GM19023 (cell line): Measurements from ENCODE around the gene NEURL4.
A peak's percentile ranks its signal among the peaks of the same experiment; 100 is the strongest.
"Not testable (repeated sequence)": the region's sequence is repeated elsewhere in the genome, so short reads cannot be mapped to it uniquely, and the experiment has no call there.

Source experiments
- ATAC-seq: cut with Tn5 transposase; IDR thresholded peaks from one replicate; pipeline ENCODE4 v1.9.1; 2021; ENCODE audit warnings: mild to moderate bottlenecking, moderate library complexity; ENCODE audit not compliant: unreplicated experiment

The NEURL4 gene

GRCh38 chr17:7347630-7348477 lies 18.7 kb upstream of the NEURL4 start:
- no peak for ATAC-seq

DNA sequence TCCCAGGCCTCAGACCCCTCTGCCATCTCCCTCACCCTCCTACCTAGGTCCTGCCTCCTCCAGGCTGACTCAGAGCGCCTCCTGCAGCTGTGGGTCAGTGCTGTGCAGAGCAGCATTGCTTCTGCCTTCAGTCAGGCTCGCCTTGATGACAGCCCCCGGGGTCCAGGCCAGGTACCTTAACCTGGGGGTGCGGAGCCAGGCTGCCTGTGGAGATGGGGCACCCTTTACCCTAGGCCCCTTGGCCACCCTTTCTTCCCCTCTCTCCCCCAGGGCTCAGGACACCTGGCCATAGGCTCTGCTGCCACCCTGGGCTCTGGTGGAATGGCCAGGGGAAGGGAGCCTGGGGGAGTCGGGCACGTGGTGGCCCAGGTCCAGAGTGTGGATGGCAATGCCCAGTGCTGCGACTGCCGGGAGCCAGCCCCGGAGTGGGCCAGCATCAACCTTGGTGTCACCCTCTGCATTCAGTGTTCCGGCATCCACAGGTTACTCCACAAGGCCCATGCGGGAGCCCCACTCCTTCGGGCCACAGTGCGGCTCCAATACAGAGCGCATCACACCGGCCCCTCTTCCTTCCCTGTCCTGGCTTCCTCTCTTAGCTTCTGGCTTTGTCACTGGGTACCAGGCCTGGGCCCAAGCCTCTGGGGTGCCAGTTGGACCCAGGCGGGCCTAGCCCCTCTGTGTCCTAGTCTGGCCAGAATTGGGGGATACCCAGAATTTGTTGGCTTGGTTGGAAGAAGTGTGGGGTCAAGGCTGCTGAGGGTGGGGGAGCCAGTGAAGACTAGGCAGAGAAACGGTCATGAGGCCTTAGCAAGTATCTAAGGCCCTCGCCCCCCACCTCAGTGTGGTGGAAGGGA lies 17.9 kb upstream of the NEURL4 start:
- no peak for ATAC-seq

GRCh38 chr17:7343250-7343649 lies 14.1 kb upstream of the NEURL4 start:
- ATAC-seq, result no peak

DNA sequence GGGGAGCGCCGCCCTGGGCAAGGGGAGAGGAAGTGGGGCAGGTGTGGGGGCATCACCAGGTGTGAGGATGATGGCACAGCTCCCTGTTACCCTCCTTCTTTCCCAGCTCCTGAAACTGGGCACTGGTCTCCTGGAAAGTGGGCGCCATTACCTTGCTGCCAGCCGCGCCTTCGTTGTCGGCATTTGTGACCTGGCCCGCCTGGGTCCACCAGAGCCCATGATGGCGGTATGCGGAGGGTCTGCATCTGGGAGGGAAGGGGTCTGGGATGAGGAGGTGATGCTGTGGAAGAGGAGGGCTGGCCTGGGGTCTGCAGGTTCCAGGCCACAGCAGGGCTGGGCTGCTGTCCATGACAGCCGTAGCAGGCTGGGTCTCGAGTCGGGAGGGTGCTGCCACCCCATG lies 12.7 kb upstream of the NEURL4 start:
- ATAC-seq, result no peak

- no peak for ATAC-seq
Measured at GRCh38 chr17:7340179-7340578, 11.0 kb upstream of the NEURL4 start.

GRCh38 chr17:7337600-7337999 lies 8.5 kb upstream of the NEURL4 start:
- not testable (repeated sequence) for ATAC-seq

DNA sequence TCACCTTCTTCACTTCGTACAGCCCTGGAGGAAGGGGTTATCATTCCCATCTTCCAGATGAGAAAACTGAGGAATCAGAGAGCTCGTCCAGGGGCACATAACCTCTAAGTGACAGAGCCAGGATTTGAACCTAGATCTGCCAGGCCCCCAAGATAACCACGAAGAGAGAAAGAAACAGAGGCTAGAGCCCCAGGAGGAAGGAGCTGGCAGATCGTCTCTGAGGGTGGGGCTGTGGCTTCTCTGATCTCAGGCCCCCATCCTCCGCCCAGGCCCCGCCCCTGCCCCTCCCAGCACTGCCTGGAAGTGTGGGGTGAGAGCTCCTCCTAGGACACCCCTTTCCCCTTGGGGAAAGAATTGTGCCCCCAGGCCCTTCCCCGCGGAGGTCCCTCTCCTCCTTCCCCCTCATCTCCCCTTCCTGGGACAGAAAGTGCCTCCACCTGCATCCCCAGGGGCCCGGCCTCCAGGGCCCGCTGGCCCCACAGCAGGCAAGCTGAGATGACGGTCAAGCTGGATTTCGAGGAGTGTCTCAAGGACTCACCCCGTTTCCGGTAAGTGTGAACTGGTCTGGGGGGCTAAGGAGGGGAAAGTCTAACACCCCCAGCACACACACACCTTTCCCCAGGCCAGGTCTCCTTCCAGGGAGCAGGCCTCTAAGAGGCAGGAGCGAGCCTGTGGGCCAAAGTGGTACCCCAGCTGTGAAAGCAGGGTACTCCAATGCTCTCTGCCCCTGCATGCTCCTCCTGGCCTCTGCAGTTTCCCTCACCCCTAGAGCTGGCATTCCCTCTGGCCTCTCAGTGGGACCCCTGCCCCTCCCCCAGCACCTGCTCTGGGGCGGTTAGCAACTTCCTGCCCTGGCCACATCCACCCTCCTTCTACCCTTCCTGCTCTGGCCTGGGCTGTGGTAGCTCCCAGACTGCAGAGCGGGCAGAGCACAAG lies 7.4 kb upstream of the NEURL4 start, which contains the start of gene ACAP1:
Gene ACAP1 (plus strand): TSS at position 290 of the 936 bp plus-strand sequence. CDS start 206 bp downstream, at position 496.
- ATAC-seq, result peak; percentile 72

DNA sequence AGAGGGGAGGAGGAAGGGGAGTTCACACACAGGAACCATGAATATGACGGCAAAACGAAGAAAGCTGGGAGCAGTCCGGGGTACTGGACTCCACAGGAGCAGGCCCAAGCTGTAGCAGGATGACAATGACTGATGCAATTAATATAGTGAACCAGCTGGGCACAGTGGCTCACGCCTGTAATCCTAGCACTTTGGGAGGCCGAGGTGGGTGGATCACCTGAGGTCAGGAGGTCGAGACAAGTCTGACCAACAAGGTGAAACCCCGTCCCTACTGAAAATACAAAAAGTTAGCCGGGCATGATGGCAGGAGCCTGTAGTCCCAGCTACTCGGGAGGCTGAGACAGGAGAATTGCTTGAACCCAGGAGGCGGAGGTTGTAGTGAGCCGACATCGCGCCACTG lies 6.6 kb upstream of the NEURL4 start:
- ATAC-seq, result not testable (repeated sequence)

- no peak for ATAC-seq
Measured at GRCh38 chr17:7334938-7335538, 5.9 kb upstream of the NEURL4 start.

GRCh38 chr17:7332600-7333069 lies 3.5 kb upstream of the NEURL4 start:
- ATAC-seq, result not testable (repeated sequence)

GRCh38 chr17:7332111-7332510 lies 3.0 kb upstream of the NEURL4 start:
- ATAC-seq, result no peak

GRCh38 chr17:7330638-7331015 lies 1.5 kb upstream of the NEURL4 start:
- ATAC-seq, result no peak

GRCh38 chr17:7329997-7330637 lies 982 bp upstream of the NEURL4 start:
- peak; percentile 52 for ATAC-seq

GRCh38 chr17:7329374-7329996 lies 350 bp upstream of the NEURL4 start:
- ATAC-seq, result peak; percentile 51

DNA sequence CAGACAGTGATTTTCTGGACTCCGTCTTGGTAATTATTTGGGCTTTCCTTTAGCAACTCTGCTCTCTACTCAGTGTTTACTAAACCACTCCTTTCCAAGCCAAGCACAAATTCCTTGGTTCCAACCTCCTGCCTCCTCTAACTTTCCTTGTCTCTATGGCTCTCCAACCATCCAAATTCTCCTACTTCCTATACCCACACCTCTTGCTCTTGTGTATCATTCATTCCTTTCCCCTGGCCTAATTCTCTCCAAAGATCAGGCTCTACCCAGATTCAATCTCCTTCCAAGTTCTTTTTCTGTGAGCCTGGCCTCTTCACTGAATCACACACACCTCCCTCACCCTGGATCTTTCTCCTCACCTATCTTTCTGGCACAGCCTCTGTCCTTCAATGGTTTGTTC lies 1.1 kb downstream of the NEURL4 start:
- ATAC-seq, result no peak

DNA sequence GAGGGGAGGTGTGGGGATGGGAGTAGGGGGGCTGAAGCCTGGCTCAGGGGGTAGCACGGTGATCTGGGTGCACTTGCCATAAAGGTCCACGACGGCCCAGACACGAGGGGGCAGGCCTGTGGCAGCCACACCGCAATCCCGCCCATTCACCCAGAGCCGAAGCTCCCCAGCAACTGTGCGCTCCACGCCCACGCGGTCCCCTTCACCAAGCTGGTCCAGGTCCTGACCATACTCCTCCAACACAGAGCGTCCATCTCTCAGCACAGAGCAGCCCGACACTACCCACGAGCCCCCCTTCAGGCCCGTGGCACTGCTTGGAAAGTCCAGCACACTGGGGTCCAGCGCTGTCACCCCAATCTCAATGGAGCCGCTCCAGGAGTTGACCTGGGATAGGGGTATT lies 1.6 kb downstream of the NEURL4 start:
- ATAC-seq, result no peak

GRCh38 chr17:7327056-7327455 lies 2.1 kb downstream of the NEURL4 start:
- no peak for ATAC-seq

DNA sequence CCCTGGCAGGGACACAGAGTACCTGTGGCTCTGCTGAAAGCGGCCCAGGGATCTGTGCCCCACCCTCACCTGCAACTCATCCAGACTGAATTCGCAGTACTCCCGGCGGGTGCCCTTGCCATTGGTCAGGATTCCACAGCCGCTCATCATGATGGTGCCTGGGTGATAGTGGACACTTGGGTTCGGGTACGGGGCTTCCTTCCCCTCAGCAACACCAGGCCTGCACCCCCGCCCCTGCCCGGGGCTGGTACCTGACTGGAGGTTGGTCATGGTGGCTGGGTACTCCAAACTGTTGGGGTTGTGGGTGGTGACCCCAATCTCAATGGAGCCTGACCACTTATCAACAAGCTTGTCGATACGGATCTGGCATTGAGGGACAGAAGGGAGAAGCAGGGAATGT lies 2.9 kb downstream of the NEURL4 start:
- no peak for ATAC-seq

- ATAC-seq, result no peak
Measured at GRCh38 chr17:7325031-7325528, 4.1 kb downstream of the NEURL4 start.
